ENCODE data around the gene ERC1.

- TF ChIP-seq GATA3 (IDR thresholded peaks at IDR 0.05; ENCODE audit: low read depth, low read length) = no peak
- no peak for TF ChIP-seq GATA2 (IDR thresholded peaks at IDR 0.05; ENCODE audit: low read depth, low read length)
Observed at GRCh38 chr12:1467710-1468109, 476.7 kb downstream of the ERC1 start.
